Measurements from ENCODE around the gene SLCO2B1.
A peak's percentile ranks its signal among the peaks of the same experiment; 100 is the strongest.

The SLCO2B1 gene

DNA sequence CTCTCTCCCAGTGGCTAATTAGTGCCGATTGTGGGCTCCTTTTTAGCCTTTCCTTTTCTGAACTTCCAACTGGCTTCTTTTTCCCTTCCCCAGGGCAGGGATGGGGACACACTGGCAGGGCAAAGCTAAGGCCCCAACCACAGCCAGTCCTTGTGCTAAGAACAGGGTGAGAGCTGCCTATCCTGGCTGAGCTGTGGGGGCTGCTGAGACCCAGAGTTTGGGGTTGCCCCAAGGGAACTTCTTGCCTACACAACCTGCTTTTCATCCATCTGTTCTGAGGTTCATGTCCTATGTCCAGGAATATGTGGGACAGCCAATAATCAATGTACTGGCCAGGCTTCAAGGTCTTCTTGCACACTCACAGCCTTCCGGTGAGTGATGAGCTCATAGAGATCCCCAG, 79.7 kb downstream of the SLCO2B1 start:
- DNase-seq (ENCODE audit: low read depth in 1 of 2, low spot score in 1 of 2): no peak
- no peak overlapping the region for H3K4me3 ChIP-seq (replicated peaks; ENCODE audit: insufficient read depth, low read length)
- TF ChIP-seq SPI1 (IDR thresholded peaks at IDR 0.05; ENCODE audit: borderline replicate concordance, low read depth) (no peak), CTCF (IDR thresholded peaks at IDR 0.05; ENCODE audit: insufficient read depth, low read length) (no peak)
- TF ChIP-seq, protein P1, sequence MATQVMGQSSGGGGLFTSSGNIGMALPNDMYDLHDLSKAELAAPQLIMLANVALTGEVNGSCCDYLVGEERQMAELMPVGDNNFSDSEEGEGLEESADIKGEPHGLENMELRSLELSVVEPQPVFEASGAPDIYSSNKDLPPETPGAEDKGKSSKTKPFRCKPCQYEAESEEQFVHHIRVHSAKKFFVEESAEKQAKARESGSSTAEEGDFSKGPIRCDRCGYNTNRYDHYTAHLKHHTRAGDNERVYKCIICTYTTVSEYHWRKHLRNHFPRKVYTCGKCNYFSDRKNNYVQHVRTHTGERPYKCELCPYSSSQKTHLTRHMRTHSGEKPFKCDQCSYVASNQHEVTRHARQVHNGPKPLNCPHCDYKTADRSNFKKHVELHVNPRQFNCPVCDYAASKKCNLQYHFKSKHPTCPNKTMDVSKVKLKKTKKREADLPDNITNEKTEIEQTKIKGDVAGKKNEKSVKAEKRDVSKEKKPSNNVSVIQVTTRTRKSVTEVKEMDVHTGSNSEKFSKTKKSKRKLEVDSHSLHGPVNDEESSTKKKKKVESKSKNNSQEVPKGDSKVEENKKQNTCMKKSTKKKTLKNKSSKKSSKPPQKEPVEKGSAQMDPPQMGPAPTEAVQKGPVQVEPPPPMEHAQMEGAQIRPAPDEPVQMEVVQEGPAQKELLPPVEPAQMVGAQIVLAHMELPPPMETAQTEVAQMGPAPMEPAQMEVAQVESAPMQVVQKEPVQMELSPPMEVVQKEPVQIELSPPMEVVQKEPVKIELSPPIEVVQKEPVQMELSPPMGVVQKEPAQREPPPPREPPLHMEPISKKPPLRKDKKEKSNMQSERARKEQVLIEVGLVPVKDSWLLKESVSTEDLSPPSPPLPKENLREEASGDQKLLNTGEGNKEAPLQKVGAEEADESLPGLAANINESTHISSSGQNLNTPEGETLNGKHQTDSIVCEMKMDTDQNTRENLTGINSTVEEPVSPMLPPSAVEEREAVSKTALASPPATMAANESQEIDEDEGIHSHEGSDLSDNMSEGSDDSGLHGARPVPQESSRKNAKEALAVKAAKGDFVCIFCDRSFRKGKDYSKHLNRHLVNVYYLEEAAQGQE (IDR thresholded peaks at IDR 0.05; ENCODE audit: insufficient replicate concordance, low read depth): no peak
- no peak overlapping the region for H3K27ac ChIP-seq (replicated peaks)
- H3K27me3 ChIP-seq (ENCODE audit: insufficient read depth, poor library complexity, severe bottlenecking): peaks cover 2% of the 10 kb centered on the region

GRCh38 chr11:75233754-75234172, 82.9 kb downstream of the SLCO2B1 start:
- H3K27me3 ChIP-seq (ENCODE audit: insufficient read depth, poor library complexity, severe bottlenecking): peaks cover 5% of the 10 kb centered on the region
- no peak overlapping the region for H3K27ac ChIP-seq (replicated peaks)
- peak; percentile 24 to 32 for DNase-seq (ENCODE audit: low read depth in 1 of 2, low spot score in 1 of 2)
- no peak overlapping the region for H3K4me3 ChIP-seq (replicated peaks; ENCODE audit: insufficient read depth, low read length)
- TF ChIP-seq POLR2AphosphoS5 (IDR thresholded peaks at IDR 0.05; ENCODE audit: low read depth) (no peak), SPI1 (IDR thresholded peaks at IDR 0.05; ENCODE audit: borderline replicate concordance, low read depth) (peak; percentile 35; the same call in 1 of the 2 replicates)
- TF ChIP-seq, protein P1 (IDR thresholded peaks at IDR 0.05; ENCODE audit: insufficient replicate concordance, low read depth): peak; percentile 98

GRCh38 chr11:75236062-75236461, 85.2 kb downstream of the SLCO2B1 start:
- Histone ChIP-seq H3K4me3 (replicated peaks; ENCODE audit: insufficient read depth, low read length) (no peak overlapping the region), H3K27ac (replicated peaks) (no peak overlapping the region), H3K27me3 (ENCODE audit: insufficient read depth, poor library complexity, severe bottlenecking) (peaks cover 22% of the 10 kb centered on the region)
- no peak for DNase-seq (ENCODE audit: low read depth in 1 of 2, low spot score in 1 of 2)
- no peak for TF ChIP-seq POLR2AphosphoS5 (IDR thresholded peaks at IDR 0.05; ENCODE audit: low read depth)
- TF ChIP-seq GABPA (IDR thresholded peaks at IDR 0.05; ENCODE audit: low read depth): no peak

GRCh38 chr11:75237050-75237449, 86.1 kb downstream of the SLCO2B1 start:
- H3K27me3 ChIP-seq (ENCODE audit: insufficient read depth, poor library complexity, severe bottlenecking): peaks cover 22% of the 10 kb centered on the region
- no peak for DNase-seq (ENCODE audit: low read depth in 1 of 2, low spot score in 1 of 2)
- no peak overlapping the region for H3K27ac ChIP-seq (replicated peaks)
- TF ChIP-seq GABPA (IDR thresholded peaks at IDR 0.05; ENCODE audit: low read depth) (no peak), CTCF (IDR thresholded peaks at IDR 0.05; ENCODE audit: insufficient read depth, low read length) (no peak), POLR2AphosphoS5 (IDR thresholded peaks at IDR 0.05; ENCODE audit: low read depth) (no peak), SPI1 (IDR thresholded peaks at IDR 0.05; ENCODE audit: borderline replicate concordance, low read depth) (no peak)
- TF ChIP-seq, protein P1 (IDR thresholded peaks at IDR 0.05; ENCODE audit: insufficient replicate concordance, low read depth): no peak
- H3K4me3 ChIP-seq (replicated peaks; ENCODE audit: insufficient read depth, low read length): no peak overlapping the region

Measured in HL-60 (cell line).